HL-60 (cell line): ENCODE measurements around the gene PCBP2.
A peak's percentile ranks its signal among the peaks of the same experiment; 100 is the strongest.

Experiments
- DNase-seq, 2 experiments: peaks; one replicate each; pipeline ENCODE4 v3.0.0-alpha.2; 2010 to 2020; ENCODE audit warnings: low read depth in 1 of 2, low spot score in 1 of 2
- H3K27ac ChIP-seq: fragments of 250-450 bp; sonication (Bioruptor Pico); replicated peaks from 2 replicates; pipeline ENCODE4 v1.5.1; 2020; ENCODE audit warnings: mild to moderate bottlenecking, moderate library complexity
- H3K27me3 ChIP-seq: fragments of 250-450 bp; sonication (Bioruptor Pico); 2 replicates; pipeline ENCODE4 v1.5.1; 2021; ENCODE audit warnings: mild to moderate bottlenecking, moderate library complexity; ENCODE audit not compliant: insufficient read depth, poor library complexity, severe bottlenecking
- H3K4me3 ChIP-seq: replicated peaks from 2 replicates; pipeline ENCODE4 v1.5.1; 2011; ENCODE audit warnings: mild to moderate bottlenecking, control low read depth, low read length; ENCODE audit not compliant: insufficient read depth
- CTCF ChIP-seq: IDR thresholded peaks from one replicate; pipeline ENCODE4 v1.5.1; 2011; ENCODE audit warnings: low read length, control low read depth, inconsistent platforms; ENCODE audit not compliant: insufficient read depth
- GABPA ChIP-seq: IDR thresholded peaks from 2 replicates; pipeline ENCODE4 v1.6.1; 2012; ENCODE audit warnings: low read depth
- POLR2AphosphoS5 ChIP-seq: IDR thresholded peaks from 2 replicates; pipeline ENCODE4 v1.6.1; 2012; ENCODE audit warnings: low read depth
- REST ChIP-seq: IDR thresholded peaks from 2 replicates; pipeline ENCODE4 v1.6.1; 2012; ENCODE audit warnings: low read depth; ENCODE audit not compliant: insufficient replicate concordance
- SPI1 ChIP-seq: IDR thresholded peaks from 2 replicates; pipeline ENCODE4 v1.6.1; 2012; ENCODE audit warnings: low read depth, mild to moderate bottlenecking, borderline replicate concordance

The PCBP2 gene

GRCh38 chr12:53497461-53497860, 45.6 kb downstream of the PCBP2 start:
- Histone ChIP-seq H3K4me3 (no peak overlapping the region), H3K27me3 (no peaks in the 10 kb centered on the region), H3K27ac (no peak overlapping the region)
- no peak for TF ChIP-seq GABPA
- no peak for TF ChIP-seq POLR2AphosphoS5
- no peak for TF ChIP-seq REST
- TF ChIP-seq CTCF: no peak
- TF ChIP-seq SPI1: no peak
- DNase-seq: no peak

- TF ChIP-seq REST (no peak), GABPA (no peak), SPI1 (no peak), CTCF (no peak), POLR2AphosphoS5 (no peak)
- no peak for DNase-seq
- H3K27ac ChIP-seq: no peak overlapping the region
- H3K4me3 ChIP-seq: no peak overlapping the region
- H3K27me3 ChIP-seq: no peaks in the 10 kb centered on the region
These were observed 46.3 kb downstream of the PCBP2 start for GRCh38 chr12:53498235-53498630.

- H3K27ac ChIP-seq: peak within 1 kb of the TSS; percentile 97
- TF ChIP-seq SPI1 (no peak), CTCF (no peak), POLR2AphosphoS5 (no peak), REST (no peak), GABPA (no peak)
- peak in 1 of 2 experiments; percentile 47 for DNase-seq
- H3K27me3 ChIP-seq: no peaks in the 10 kb centered on the region
- peak within 1 kb of the TSS; percentile 54 for H3K4me3 ChIP-seq
These were observed 47.6 kb downstream of the PCBP2 start, which contains the start of gene MAP3K12 for GRCh38 chr12:53499266-53500141. Gene MAP3K12, minus strand, starts transcription at chr12:53499458. Its CDS starts 12,067 bp downstream, at chr12:53487391.
